ENCODE results near the gene NUDT3. TPM values are rescaled to one million over a fixed set of nuclear protein-coding genes. Genes with fewer than 3 reads are reported as not detected.

NUDT3 gene
- total and polyA plus RNA-seq, 4 donors, result 3.2 to 20.2 (median 9.5) TPM

GRCh38 chr6:34383161-34383631 lies 9.3 kb downstream of the NUDT3 start:
- WGBS, result 85% methylated on average over 3 of the region's 3 CpGs
- Histone ChIP-seq H3K27ac (ENCODE audit: low read depth in 1 of 2, low read length in 2 of 2) (no peak overlapping the region), H3K9me3 (ENCODE audit: control insufficient read depth in 4 of 4, low read length in 3 of 4) (no peaks in the 10 kb centered on the region), H3K9ac (ENCODE audit: low read depth in 1 of 2, low read length in 2 of 2) (no peak overlapping the region), H3K36me3 (ENCODE audit: control insufficient read depth in 4 of 4, insufficient read depth in 3 of 4, low read depth in 1 of 4, low read length in 3 of 4) (peaks cover 0 to 2% (median 0%) of the 10 kb centered on the region in 4 donors), H3K4me3 (ENCODE audit: low read depth in 1 of 3, low read length in 3 of 3) (no peak overlapping the region), H3K4me1 (ENCODE audit: control insufficient read depth in 4 of 4, insufficient read depth in 4 of 4, low read length in 3 of 4) (peaks cover 8 to 28% (median 11%) of the 10 kb centered on the region in 4 donors), H3K27me3 (ENCODE audit: control insufficient read depth in 4 of 4, insufficient read depth in 4 of 4, low read length in 3 of 4) (no peaks in the 10 kb centered on the region)
- no peak for DNase-seq (ENCODE audit: low spot score)
- TF ChIP-seq, protein P1, sequence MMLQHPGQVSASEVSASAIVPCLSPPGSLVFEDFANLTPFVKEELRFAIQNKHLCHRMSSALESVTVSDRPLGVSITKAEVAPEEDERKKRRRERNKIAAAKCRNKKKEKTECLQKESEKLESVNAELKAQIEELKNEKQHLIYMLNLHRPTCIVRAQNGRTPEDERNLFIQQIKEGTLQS (IDR thresholded peaks at IDR 0.05), result no peak
- TF ChIP-seq ZBTB33 (IDR thresholded peaks at IDR 0.05) (no peak), RAD21 (IDR thresholded peaks at IDR 0.05) (no peak), TAF1 (conservative IDR thresholded peaks at IDR 0.05) (no peak), HNF4A (conservative IDR thresholded peaks at IDR 0.05) (no peak), FOXA1 (IDR thresholded peaks at IDR 0.05) (no peak), HNF4G (IDR thresholded peaks at IDR 0.05) (no peak), NR2F2 (IDR thresholded peaks at IDR 0.05) (no peak), RXRA (IDR thresholded peaks at IDR 0.05) (no peak), YY1 (IDR thresholded peaks at IDR 0.05) (no peak)
- TF ChIP-seq, protein P2, sequence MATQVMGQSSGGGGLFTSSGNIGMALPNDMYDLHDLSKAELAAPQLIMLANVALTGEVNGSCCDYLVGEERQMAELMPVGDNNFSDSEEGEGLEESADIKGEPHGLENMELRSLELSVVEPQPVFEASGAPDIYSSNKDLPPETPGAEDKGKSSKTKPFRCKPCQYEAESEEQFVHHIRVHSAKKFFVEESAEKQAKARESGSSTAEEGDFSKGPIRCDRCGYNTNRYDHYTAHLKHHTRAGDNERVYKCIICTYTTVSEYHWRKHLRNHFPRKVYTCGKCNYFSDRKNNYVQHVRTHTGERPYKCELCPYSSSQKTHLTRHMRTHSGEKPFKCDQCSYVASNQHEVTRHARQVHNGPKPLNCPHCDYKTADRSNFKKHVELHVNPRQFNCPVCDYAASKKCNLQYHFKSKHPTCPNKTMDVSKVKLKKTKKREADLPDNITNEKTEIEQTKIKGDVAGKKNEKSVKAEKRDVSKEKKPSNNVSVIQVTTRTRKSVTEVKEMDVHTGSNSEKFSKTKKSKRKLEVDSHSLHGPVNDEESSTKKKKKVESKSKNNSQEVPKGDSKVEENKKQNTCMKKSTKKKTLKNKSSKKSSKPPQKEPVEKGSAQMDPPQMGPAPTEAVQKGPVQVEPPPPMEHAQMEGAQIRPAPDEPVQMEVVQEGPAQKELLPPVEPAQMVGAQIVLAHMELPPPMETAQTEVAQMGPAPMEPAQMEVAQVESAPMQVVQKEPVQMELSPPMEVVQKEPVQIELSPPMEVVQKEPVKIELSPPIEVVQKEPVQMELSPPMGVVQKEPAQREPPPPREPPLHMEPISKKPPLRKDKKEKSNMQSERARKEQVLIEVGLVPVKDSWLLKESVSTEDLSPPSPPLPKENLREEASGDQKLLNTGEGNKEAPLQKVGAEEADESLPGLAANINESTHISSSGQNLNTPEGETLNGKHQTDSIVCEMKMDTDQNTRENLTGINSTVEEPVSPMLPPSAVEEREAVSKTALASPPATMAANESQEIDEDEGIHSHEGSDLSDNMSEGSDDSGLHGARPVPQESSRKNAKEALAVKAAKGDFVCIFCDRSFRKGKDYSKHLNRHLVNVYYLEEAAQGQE (IDR thresholded peaks at IDR 0.05), result no peak

GRCh38 chr6:34381081-34381480 lies 11.4 kb downstream of the NUDT3 start:
- DNase-seq (ENCODE audit: low spot score), result no peak
- WGBS, result 99% methylated on average over 5 of the region's 5 CpGs
- peaks cover 2 to 15% (median 5%) of the 10 kb centered on the region in 4 donors for H3K4me1 ChIP-seq (ENCODE audit: control insufficient read depth in 4 of 4, insufficient read depth in 4 of 4, low read length in 3 of 4)

More at GRCh38 chr6:34381081-34381480, 11.4 kb downstream of the NUDT3 start:
- TF ChIP-seq, protein P1 (IDR thresholded peaks at IDR 0.05), result no peak
- TF ChIP-seq NR2F2 (IDR thresholded peaks at IDR 0.05) (no peak), JUND (IDR thresholded peaks at IDR 0.05) (no peak), HNF4G (IDR thresholded peaks at IDR 0.05) (no peak), FOXA1 (IDR thresholded peaks at IDR 0.05) (no peak), GABPA (IDR thresholded peaks at IDR 0.05 in 1 of 2, conservative IDR thresholded peaks at IDR 0.05 in 1 of 2) (no peak), RXRA (IDR thresholded peaks at IDR 0.05) (no peak), SP1 (IDR thresholded peaks at IDR 0.05) (no peak), ZBTB33 (IDR thresholded peaks at IDR 0.05) (no peak), YY1 (IDR thresholded peaks at IDR 0.05) (no peak), HNF4A (conservative IDR thresholded peaks at IDR 0.05) (no peak)
- TF ChIP-seq, protein P3, sequence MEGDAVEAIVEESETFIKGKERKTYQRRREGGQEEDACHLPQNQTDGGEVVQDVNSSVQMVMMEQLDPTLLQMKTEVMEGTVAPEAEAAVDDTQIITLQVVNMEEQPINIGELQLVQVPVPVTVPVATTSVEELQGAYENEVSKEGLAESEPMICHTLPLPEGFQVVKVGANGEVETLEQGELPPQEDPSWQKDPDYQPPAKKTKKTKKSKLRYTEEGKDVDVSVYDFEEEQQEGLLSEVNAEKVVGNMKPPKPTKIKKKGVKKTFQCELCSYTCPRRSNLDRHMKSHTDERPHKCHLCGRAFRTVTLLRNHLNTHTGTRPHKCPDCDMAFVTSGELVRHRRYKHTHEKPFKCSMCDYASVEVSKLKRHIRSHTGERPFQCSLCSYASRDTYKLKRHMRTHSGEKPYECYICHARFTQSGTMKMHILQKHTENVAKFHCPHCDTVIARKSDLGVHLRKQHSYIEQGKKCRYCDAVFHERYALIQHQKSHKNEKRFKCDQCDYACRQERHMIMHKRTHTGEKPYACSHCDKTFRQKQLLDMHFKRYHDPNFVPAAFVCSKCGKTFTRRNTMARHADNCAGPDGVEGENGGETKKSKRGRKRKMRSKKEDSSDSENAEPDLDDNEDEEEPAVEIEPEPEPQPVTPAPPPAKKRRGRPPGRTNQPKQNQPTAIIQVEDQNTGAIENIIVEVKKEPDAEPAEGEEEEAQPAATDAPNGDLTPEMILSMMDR (IDR thresholded peaks at IDR 0.05; ENCODE audit: low read depth, low read length, missing input control), result no peak
- TF ChIP-seq, protein P4, sequence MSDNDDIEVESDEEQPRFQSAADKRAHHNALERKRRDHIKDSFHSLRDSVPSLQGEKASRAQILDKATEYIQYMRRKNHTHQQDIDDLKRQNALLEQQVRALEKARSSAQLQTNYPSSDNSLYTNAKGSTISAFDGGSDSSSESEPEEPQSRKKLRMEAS (IDR thresholded peaks at IDR 0.05), result no peak
- H3K36me3 ChIP-seq (ENCODE audit: control insufficient read depth in 4 of 4, insufficient read depth in 3 of 4, low read depth in 1 of 4, low read length in 3 of 4), result peaks cover 0 to 2% (median 0%) of the 10 kb centered on the region in 4 donors
- no peak overlapping the region for H3K4me3 ChIP-seq (ENCODE audit: low read depth in 1 of 3, low read length in 3 of 3)
- no peak overlapping the region for H3K27ac ChIP-seq (ENCODE audit: low read depth in 1 of 2, low read length in 2 of 2)
- no peaks in the 10 kb centered on the region for H3K9me3 ChIP-seq (ENCODE audit: control insufficient read depth in 4 of 4, low read length in 3 of 4)
- no peak overlapping the region for H3K9ac ChIP-seq (ENCODE audit: low read depth in 1 of 2, low read length in 2 of 2)
- no peaks in the 10 kb centered on the region for H3K27me3 ChIP-seq (ENCODE audit: control insufficient read depth in 4 of 4, insufficient read depth in 4 of 4, low read length in 3 of 4)
